ENCODE data around the gene ASIP.

DNA sequence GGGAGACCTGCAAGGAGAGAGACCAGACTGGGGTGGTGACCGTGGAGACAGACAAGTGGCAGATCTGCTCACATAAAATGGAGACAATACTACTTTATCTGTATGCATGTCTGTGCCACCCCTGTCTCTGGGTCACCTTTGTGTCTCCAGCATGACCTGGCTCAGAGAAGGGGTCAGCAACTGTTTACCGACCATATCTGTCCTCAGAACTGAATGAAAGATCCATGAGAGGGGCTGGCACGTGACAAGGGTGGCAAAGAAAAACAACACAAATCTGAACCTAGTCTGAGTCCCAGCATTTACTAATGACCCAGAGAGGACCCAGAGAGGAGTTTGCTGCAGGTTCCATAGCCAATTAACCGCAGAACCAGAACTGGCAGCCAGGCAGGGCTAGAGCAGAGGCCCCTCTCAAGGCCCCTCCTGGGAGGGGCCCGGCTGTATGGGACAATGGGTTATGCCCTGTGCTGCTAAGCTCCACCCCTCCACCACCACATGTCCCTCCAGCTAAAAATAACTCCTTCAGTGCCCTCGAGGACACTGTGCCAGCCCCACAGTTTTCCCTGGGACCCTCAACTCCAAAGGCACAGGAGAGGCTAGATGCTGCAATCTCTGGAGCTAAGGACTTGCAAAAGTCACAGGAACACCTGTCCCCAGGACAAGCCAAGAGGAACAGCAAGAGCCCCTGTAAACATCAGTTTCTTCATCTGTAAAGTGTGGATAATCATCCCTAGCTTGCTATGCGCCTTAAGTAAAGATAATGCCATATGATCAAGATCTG lies 59.8 kb downstream of the ASIP start:
- TF ChIP-seq CSDC2 (CRISPR knock-in tag; IDR thresholded peaks at IDR 0.05) (no peak), ARNTL (CRISPR knock-in tag; IDR thresholded peaks at IDR 0.05; ENCODE audit: borderline replicate concordance, low read depth) (no peak), ZNF8 (CRISPR knock-in tag; IDR thresholded peaks at IDR 0.05) (no peak), ISL1 (CRISPR knock-in tag; IDR thresholded peaks at IDR 0.05) (no peak), GLIS3 (CRISPR knock-in tag; IDR thresholded peaks at IDR 0.05) (no peak)
- TF ChIP-seq, protein P1, sequence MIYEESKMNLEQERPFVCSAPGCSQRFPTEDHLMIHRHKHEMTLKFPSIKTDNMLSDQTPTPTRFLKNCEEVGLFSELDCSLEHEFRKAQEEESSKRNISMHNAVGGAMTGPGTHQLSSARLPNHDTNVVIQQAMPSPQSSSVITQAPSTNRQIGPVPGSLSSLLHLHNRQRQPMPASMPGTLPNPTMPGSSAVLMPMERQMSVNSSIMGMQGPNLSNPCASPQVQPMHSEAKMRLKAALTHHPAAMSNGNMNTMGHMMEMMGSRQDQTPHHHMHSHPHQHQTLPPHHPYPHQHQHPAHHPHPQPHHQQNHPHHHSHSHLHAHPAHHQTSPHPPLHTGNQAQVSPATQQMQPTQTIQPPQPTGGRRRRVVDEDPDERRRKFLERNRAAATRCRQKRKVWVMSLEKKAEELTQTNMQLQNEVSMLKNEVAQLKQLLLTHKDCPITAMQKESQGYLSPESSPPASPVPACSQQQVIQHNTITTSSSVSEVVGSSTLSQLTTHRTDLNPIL (CRISPR knock-in tag; IDR thresholded peaks at IDR 0.05; ENCODE audit: low read depth), result no peak
- TF ChIP-seq, protein P2, sequence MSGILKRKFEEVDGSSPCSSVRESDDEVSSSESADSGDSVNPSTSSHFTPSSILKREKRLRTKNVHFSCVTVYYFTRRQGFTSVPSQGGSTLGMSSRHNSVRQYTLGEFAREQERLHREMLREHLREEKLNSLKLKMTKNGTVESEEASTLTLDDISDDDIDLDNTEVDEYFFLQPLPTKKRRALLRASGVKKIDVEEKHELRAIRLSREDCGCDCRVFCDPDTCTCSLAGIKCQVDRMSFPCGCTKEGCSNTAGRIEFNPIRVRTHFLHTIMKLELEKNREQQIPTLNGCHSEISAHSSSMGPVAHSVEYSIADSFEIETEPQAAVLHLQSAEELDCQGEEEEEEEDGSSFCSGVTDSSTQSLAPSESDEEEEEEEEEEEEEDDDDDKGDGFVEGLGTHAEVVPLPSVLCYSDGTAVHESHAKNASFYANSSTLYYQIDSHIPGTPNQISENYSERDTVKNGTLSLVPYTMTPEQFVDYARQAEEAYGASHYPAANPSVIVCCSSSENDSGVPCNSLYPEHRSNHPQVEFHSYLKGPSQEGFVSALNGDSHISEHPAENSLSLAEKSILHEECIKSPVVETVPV (CRISPR knock-in tag; IDR thresholded peaks at IDR 0.05), result no peak

Data from SK-N-SH treated with all-trans-retinoic acid at 6 μM for 48 hours (cell line).